C4-2B (cell line): ENCODE results near the gene SMPDL3A.

ENCODE experiments used
- ZFX ChIP-seq: fragments of 450-650 bp; IDR thresholded peaks from 2 replicates; pipeline ENCODE4 v1.6.1; 2017
- TF ChIP-seq, protein P1 (sequence below): fragments of 450-650 bp; conservative IDR thresholded peaks from 2 replicates; pipeline ENCODE4 v1.5.1; 2017; ENCODE audit warnings: mild to moderate bottlenecking

DNA sequence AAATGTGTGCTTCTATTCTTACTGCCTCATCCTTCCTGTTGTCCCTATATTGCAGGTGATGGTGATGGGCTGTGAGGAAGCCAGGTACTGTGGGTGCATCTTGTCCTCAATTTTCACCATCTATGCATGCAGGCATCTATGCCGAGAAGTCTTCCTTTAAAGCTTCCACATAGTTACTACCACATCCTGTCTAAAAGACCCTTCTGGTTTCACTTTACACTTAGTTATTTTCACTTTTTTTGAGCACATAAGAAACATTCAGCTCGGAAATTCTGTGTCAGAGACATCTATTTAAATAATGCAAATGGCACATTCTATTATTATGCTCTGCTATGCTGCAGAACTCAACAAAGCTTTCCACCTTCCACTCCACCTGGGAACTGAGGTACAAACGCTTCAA, 37.7 kb upstream of the SMPDL3A start:
- TF ChIP-seq, protein P1, sequence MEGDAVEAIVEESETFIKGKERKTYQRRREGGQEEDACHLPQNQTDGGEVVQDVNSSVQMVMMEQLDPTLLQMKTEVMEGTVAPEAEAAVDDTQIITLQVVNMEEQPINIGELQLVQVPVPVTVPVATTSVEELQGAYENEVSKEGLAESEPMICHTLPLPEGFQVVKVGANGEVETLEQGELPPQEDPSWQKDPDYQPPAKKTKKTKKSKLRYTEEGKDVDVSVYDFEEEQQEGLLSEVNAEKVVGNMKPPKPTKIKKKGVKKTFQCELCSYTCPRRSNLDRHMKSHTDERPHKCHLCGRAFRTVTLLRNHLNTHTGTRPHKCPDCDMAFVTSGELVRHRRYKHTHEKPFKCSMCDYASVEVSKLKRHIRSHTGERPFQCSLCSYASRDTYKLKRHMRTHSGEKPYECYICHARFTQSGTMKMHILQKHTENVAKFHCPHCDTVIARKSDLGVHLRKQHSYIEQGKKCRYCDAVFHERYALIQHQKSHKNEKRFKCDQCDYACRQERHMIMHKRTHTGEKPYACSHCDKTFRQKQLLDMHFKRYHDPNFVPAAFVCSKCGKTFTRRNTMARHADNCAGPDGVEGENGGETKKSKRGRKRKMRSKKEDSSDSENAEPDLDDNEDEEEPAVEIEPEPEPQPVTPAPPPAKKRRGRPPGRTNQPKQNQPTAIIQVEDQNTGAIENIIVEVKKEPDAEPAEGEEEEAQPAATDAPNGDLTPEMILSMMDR: no peak
- TF ChIP-seq ZFX: no peak
